ENCODE results near the gene KRT16. TPM values are rescaled to one million over a fixed set of nuclear protein-coding genes. Genes with fewer than 3 reads are reported as not detected.
"Not testable (repeated sequence)": the region's sequence is repeated elsewhere in the genome, so short reads cannot be mapped to it uniquely, and the experiment has no call there.

KRT16 gene
- total and polyA plus RNA-seq, 12 donors = 0.12 to 0.44 (median 0.15) TPM; not detected in 9

DNA sequence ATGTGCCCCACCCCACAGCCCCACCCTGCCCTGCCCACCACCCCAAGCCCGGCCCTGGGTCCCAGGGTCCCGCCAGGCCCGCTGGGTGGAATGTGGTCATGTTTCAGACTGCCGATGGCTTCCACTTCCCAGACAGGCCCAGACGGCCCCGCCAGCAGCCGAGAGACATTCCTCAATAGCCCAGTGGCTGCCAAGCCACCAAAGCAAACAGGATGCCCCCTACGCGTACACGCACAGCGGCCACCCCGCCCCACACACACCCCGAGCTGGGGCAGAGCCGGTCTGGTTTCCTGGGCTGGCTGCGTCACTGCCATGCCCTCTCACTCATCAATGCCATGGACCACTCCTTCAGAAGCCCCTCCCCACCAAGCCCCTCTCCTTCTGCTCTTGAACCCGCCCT is 13.0 kb upstream of the KRT16 start:
- peaks cover 0 to 11% (median 0%) of the 10 kb centered on the region in 7 donors for H3K27me3 ChIP-seq
- no peak overlapping the region for H3K27ac ChIP-seq
- WGBS, 2 donors = 58 to 62% methylated on average over 16 of the region's 16 CpGs
- H3K36me3 ChIP-seq = no peaks in the 10 kb centered on the region
- H3K4me1 ChIP-seq = peaks cover 0 to 5% (median 0%) of the 10 kb centered on the region in 9 donors
- intact Hi-C loops (cut with DNase I) = no loop called here
- no peak overlapping the region for H3K4me3 ChIP-seq
- TF ChIP-seq, protein P1, sequence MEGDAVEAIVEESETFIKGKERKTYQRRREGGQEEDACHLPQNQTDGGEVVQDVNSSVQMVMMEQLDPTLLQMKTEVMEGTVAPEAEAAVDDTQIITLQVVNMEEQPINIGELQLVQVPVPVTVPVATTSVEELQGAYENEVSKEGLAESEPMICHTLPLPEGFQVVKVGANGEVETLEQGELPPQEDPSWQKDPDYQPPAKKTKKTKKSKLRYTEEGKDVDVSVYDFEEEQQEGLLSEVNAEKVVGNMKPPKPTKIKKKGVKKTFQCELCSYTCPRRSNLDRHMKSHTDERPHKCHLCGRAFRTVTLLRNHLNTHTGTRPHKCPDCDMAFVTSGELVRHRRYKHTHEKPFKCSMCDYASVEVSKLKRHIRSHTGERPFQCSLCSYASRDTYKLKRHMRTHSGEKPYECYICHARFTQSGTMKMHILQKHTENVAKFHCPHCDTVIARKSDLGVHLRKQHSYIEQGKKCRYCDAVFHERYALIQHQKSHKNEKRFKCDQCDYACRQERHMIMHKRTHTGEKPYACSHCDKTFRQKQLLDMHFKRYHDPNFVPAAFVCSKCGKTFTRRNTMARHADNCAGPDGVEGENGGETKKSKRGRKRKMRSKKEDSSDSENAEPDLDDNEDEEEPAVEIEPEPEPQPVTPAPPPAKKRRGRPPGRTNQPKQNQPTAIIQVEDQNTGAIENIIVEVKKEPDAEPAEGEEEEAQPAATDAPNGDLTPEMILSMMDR (IDR thresholded peaks at IDR 0.05) = no peak
- H3K9me3 ChIP-seq = no peaks in the 10 kb centered on the region
- ATAC-seq = peak in 7 of 8 donors; percentile 25 to 67 (median 55)
- peak; percentile 37 to 42 for DNase-seq

DNA sequence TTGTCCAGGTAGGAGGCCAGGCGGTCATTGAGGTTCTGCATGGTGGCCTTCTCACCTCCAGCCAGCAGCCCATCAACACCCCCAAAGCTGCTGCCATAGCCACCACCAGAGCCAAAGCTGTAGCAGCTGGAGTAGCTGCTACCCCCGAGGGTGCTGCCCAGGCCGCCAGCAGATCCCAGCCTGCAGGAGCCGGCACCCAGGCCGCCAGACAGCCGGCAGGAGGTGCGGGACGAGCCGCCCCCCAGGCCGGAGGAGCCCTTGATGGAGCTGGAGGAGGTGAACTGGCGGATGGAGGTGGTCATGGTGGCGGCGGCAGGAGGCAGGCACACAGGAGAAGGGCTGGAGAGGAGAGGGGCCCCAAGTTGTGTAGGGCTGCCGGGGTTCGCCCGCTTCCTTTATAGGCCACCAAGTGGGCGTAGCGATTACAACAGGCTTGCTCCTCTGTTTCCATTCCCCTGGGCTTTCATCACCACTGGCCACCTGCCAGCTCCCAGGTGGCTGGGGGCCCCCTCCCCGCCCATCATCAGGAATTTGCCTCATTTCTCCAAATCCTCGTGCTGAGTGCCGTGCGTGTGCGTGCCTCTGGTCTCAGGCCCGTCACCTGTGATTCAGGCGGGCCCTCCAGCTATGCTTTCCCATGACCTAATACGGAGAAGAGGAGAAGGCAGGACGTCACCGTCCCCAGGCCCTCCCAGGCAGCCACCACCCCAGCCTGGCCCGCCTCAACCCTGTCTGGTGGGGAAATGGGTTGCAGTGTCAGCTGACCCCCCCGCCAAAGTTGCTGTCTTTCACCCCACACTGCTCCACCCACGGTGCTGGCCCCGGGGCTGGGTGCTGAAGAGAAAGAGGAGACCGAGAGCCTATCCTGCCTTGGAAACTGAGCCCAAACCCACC is 11.9 kb upstream of the KRT16 start, which contains the start of gene KRT17:
TSS of gene KRT17 (minus strand) at position 368 of the 894 bp plus-strand sequence. CDS start at position 302, 66 bp downstream.
- TF ChIP-seq, protein P1 (IDR thresholded peaks at IDR 0.05) = no peak

DNA sequence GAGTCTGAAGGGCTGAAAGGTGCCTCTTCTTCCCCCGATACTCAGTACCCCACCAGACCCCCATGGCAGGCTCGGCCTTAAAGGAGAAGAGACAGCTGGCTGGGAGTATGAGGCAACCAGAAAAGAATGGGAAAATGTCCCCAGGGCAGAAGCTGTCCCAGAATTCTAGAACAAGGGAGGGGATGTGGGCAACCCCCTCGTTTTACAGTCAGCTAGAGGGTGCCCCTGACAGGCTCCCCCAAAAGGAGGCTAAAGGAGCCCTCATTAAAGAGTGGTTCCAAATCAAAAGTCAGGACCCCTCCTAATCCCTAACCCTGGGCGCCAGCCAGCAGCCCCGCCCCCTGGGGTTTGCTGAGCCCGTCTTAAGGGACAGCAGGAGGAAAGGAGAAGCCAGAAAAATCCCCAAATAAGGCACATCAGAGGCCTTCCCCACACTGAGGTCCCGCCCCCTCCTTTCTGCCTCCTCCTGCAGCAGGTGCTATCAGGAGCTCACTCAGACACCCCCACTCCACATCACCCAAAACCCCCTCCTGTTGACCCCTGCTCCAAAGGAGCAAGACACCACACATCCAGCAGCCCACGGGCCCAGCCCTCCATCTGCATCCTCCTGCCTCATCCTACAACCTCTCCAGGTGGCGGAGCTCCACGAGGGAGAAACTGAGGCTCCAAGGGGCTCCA is 10.8 kb upstream of the KRT16 start:
- H3K4me3 ChIP-seq; ATAC-seq; H3K27ac ChIP-seq; H3K36me3 ChIP-seq; H3K4me1 ChIP-seq; H3K9me3 ChIP-seq; intact Hi-C loops (cut with DNase I); DNase-seq: not testable (repeated sequence)
- peaks cover 0 to 26% (median 4%) of the 10 kb centered on the region in 7 donors for H3K27me3 ChIP-seq
- WGBS, 2 donors = 64 to 70% methylated on average over 10 of the region's 10 CpGs

More for the DNA sequence above, 11.9 kb upstream of the KRT16 start, which contains the start of gene KRT17:
- Histone ChIP-seq H3K36me3 (no peaks in the 10 kb centered on the region), H3K4me3 (no peak within 1 kb of the TSS), H3K9me3 (no peaks in the 10 kb centered on the region), H3K4me1 (peaks cover 0 to 5% (median 0%) of the 10 kb centered on the region in 9 donors), H3K27ac (no peak within 1 kb of the TSS), H3K27me3 (peaks cover 0 to 17% (median 1%) of the 10 kb centered on the region in 7 donors)
- intact Hi-C loops (cut with DNase I) = no loop called here
- no peak for DNase-seq
- 73 to 77% methylated on average over 30 to 32 of the region's 33 CpGs for WGBS, 2 donors
- ATAC-seq = no peak

DNA sequence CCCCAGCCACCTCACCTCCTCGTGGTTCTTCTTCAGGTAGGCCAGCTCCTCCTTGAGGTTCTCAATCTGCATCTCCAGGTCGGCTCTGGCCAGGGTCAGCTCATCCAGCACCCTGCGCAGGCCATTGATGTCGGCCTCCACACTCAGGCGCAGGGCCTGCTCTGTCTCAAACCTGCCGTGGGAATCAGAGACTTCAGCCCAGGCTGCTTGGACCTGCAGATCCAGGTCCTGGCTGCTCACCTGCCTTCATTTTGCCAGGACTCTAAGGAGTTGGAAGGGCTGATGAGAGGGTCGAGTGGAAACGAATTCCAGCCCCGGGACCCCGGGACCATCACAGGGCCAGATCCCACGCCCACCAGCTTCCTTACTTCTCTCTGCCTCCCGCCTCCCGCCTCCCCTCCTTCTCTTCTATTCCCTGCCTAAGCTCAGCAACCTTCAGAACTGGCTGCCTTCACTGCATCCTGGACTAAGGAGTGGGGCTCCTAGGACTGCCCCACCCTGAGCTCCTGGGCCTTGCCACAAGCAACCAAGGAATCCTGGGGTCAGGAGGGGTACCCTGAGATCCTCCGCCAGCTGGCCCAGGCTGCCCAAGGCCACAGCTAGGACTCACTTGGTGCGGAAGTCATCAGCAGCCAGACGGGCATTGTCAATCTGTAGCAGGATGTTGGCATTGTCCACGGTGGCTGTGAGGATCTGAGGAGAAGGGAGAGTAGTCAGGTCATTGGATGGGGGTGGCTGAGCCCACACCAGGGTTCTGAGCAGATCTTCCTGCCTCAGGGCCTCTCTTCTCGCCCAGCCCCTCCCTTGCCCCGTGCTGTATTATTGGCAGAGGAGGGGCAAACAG is 10.0 kb upstream of the KRT16 start:
- intact Hi-C loops (cut with DNase I); H3K27ac ChIP-seq; H3K36me3 ChIP-seq; DNase-seq; H3K4me1 ChIP-seq; H3K9me3 ChIP-seq; H3K4me3 ChIP-seq; ATAC-seq: not testable (repeated sequence)
- peaks cover 0 to 26% (median 11%) of the 10 kb centered on the region in 7 donors for H3K27me3 ChIP-seq
- 73 to 79% methylated on average over 19 of the region's 19 CpGs for WGBS, 2 donors
